ENCODE data around the gene NACC1.

NACC1 gene

GRCh38 chr19:13097463-13098258 lies 20.4 kb upstream of the NACC1 start:
- TF ChIP-seq ZFX (IDR thresholded peaks at IDR 0.05), result no peak
- TF ChIP-seq CTCF (conservative IDR thresholded peaks at IDR 0.05), result no peak
- H3K27ac ChIP-seq, result no peak overlapping the region

GRCh38 chr19:13098277-13099072 lies 19.6 kb upstream of the NACC1 start:
- H3K27ac ChIP-seq, result no peak overlapping the region
- no peak for TF ChIP-seq CTCF (conservative IDR thresholded peaks at IDR 0.05)

GRCh38 chr19:13099073-13099999 lies 18.7 kb upstream of the NACC1 start:
- no peak overlapping the region for H3K27ac ChIP-seq
- TF ChIP-seq CTCF (conservative IDR thresholded peaks at IDR 0.05) (no peak), ZFX (IDR thresholded peaks at IDR 0.05) (no peak)

GRCh38 chr19:13100031-13100588 lies 18.0 kb upstream of the NACC1 start:
- TF ChIP-seq CTCF (conservative IDR thresholded peaks at IDR 0.05) (no peak), ZFX (IDR thresholded peaks at IDR 0.05) (no peak)
- no peak overlapping the region for H3K27ac ChIP-seq

- H3K27ac ChIP-seq, result no peak overlapping the region
- TF ChIP-seq ZFX (IDR thresholded peaks at IDR 0.05), result no peak
- TF ChIP-seq CTCF (conservative IDR thresholded peaks at IDR 0.05), result no peak; the same call in 1 of the 2 replicates
Observed at GRCh38 chr19:13100841-13101589, 17.0 kb upstream of the NACC1 start.

GRCh38 chr19:13101590-13102415 lies 16.3 kb upstream of the NACC1 start:
- TF ChIP-seq CTCF (conservative IDR thresholded peaks at IDR 0.05) (no peak), ZFX (IDR thresholded peaks at IDR 0.05) (no peak)
- no peak overlapping the region for H3K27ac ChIP-seq
